HG02610 (cell line): ENCODE results near the gene MICAL2.

Experiments used
- ATAC-seq: cut with Tn5 transposase; IDR thresholded peaks from one replicate; pipeline ENCODE4 v1.9.1; 2021; ENCODE audit warnings: mild to moderate bottlenecking, moderate library complexity; ENCODE audit not compliant: unreplicated experiment

MICAL2 gene

GRCh38 chr11:12098601-12099000 lies 11.8 kb upstream of the MICAL2 start:
- ATAC-seq, result no peak

GRCh38 chr11:12099132-12099873 lies 11.1 kb upstream of the MICAL2 start:
- no peak for ATAC-seq

- no peak for ATAC-seq
Observed at GRCh38 chr11:12100429-12100828, 10.0 kb upstream of the MICAL2 start.

- no peak for ATAC-seq
Observed at GRCh38 chr11:12100841-12101242, 9.5 kb upstream of the MICAL2 start.

GRCh38 chr11:12101318-12101717 lies 9.1 kb upstream of the MICAL2 start:
- no peak for ATAC-seq

- no peak for ATAC-seq
Observed at GRCh38 chr11:12102588-12103410, 7.6 kb upstream of the MICAL2 start.

- ATAC-seq, result no peak
Observed at GRCh38 chr11:12103411-12104225, 6.8 kb upstream of the MICAL2 start.

GRCh38 chr11:12105471-12105870 lies 4.9 kb upstream of the MICAL2 start:
- no peak for ATAC-seq

- ATAC-seq, result no peak
Observed at GRCh38 chr11:12106101-12106500, 4.3 kb upstream of the MICAL2 start.

GRCh38 chr11:12106501-12106900 lies 3.9 kb upstream of the MICAL2 start:
- no peak for ATAC-seq

GRCh38 chr11:12108875-12109453 lies 1.4 kb upstream of the MICAL2 start:
- no peak for ATAC-seq

GRCh38 chr11:12109591-12110196 lies 696 bp upstream of the MICAL2 start:
- ATAC-seq, result no peak

GRCh38 chr11:12110714-12111548 lies 541 bp downstream of the MICAL2 start:
- peak; percentile 20 for ATAC-seq

GRCh38 chr11:12111549-12112520 lies 1.4 kb downstream of the MICAL2 start:
- ATAC-seq, result no peak

GRCh38 chr11:12112750-12113149 lies 2.4 kb downstream of the MICAL2 start:
- no peak for ATAC-seq

GRCh38 chr11:12113294-12113693 lies 2.9 kb downstream of the MICAL2 start:
- no peak for ATAC-seq

GRCh38 chr11:12114193-12115033 lies 4.0 kb downstream of the MICAL2 start:
- ATAC-seq, result no peak
